Measurements from ENCODE around the gene ANO2.
A peak's percentile ranks its signal among the peaks of the same experiment; 100 is the strongest.

ANO2 gene

DNA sequence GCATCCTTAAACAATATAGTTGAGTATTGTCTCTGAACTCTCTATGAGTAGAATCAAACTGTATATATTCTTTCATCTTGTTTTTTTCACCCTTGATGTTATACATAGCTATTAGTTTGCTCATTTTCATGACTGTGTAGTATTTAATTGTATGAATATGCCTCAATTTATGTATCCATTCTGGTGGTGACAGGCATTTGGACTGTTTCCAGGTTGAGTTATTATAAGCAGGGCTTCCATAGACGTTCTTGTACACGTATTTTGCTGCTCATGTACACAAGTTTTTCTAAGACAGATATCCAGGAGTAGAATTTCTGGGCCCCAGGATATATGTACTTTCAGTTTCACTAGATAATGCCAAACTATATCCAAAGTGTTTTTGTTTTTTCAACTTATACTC is 301.8 kb downstream of the ANO2 start:
- DNase-seq = no peak
- intact Hi-C loops (cut with DNase I) = no loop called here

- intact Hi-C loops (cut with DNase I) = no loop called here
- DNase-seq = no peak
Measured at GRCh38 chr12:5637698-5638097, 307.4 kb downstream of the ANO2 start.

DNA sequence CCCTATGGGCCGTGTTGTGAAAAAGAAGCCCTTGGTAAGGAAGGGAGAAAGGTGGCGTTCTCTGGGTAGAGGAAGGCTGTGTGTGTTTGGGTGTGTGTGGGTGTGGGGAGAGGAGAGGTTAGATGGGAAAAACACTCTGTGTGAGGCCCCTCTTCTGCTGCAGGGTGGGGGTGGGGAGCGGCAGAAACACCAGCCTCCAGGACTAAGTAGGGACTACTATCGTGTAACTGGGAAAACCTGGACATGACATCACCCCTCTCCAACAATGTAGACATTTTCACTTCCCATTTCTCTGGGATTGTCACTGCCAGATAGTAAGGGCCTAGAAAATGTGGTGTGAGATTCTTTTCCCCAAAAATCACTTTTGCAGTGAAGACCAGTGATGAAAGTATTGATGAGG is 308.2 kb downstream of the ANO2 start:
- intact Hi-C loops (cut with DNase I) = no loop called here
- no peak for DNase-seq

DNA sequence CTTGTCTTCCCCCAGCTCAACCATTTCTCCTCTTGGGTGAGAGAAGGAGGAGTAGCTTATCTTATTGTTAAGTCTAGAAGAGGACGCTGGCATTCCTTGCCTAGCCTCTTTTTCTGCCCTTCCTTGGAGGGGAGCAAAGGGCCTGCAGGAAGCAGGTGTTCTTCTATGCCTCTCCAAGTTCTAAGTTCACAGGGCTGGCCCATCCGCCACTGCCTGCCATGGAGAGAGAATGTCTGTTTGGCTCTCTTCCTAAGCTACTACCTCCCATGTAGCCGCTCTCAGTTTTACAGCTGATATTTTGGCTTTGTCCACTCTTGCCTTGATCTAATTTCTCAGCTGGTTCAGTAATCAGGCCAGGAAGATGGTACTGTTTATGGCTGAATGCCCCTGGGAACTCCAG is 312.0 kb downstream of the ANO2 start:
- intact Hi-C loops (cut with DNase I) = no loop called here
- DNase-seq = no peak

DNA sequence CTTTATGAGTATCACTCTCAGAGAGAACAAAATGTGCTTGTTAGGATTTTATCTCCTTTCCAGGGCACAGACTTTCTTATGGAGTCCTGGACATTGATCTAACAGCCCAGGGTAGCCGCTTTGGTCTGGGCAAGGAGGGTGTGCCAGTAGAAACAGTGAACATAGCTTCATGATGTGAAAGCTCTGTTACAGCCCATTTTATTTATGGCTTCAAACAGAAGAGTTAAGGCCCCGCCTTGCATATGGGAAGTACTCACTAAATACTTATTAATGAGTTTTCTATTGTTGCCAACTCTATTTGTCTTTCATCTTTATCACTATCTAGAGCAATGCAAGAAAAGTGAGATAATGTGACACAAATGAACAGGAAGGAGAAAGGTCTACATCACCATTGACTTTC is 312.6 kb downstream of the ANO2 start:
- DNase-seq = no peak
- intact Hi-C loops (cut with DNase I) = no loop called here

GRCh38 chr12:5631497-5631896 is 313.6 kb downstream of the ANO2 start:
- intact Hi-C loops (cut with DNase I) = no loop called here
- DNase-seq = no peak

- intact Hi-C loops (cut with DNase I) = no loop called here
- no peak for DNase-seq
Measured at GRCh38 chr12:5630726-5631125, 314.3 kb downstream of the ANO2 start.

DNA sequence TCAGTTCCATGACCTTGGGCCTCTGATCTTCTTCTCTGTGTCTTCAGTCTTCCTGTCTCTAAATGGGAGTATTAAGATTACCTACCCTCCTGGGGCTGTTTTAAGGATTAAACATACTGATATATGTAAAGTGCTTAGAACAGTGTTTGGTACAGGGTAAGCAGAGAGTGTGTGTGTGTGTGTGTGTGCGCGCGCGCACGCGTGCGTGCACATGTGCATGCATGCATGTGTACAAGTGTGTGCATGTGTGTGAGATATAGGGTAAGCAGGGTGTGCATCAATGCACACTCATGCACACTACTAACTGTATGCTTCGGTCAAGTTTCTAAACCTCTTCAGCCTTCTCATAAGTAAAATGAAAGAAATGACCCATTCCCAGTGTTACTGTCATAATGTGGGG is 316.6 kb downstream of the ANO2 start:
- no peak for DNase-seq
- intact Hi-C loops (cut with DNase I) = no loop called here

DNA sequence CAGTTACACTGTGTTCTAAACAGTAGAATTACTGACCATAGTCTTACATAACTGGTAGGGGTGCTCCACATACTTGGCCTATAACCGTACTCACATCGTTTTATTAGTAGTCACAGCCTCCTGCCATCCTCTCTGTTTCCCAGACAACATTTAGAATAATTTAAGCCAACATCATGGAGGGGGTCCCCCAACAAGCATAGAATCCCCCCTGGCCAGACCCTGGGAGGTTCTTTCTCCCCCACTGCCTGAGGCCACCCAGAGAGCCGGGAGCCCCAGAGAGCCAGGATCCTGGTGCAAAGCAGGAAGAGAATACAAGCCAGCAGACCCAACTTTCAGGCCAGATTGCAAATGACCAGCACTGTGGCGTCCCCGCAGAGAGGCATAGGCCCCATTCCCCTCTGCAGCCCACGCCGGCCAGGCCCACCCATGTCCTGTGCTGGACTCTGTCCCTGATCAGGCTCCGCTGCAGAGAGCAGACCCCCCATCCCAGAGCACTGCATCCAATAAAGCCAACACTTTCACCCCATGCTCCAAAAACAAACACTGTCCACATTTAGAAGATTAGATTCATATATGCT is 317.9 kb downstream of the ANO2 start:
- no peak for DNase-seq

GRCh38 chr12:5626151-5626550 is 318.9 kb downstream of the ANO2 start:
- intact Hi-C loops (cut with DNase I) = no loop called here
- DNase-seq = no peak

More for the DNA sequence above, 317.9 kb downstream of the ANO2 start:
- intact Hi-C loops (cut with DNase I) = no loop called here

DNA sequence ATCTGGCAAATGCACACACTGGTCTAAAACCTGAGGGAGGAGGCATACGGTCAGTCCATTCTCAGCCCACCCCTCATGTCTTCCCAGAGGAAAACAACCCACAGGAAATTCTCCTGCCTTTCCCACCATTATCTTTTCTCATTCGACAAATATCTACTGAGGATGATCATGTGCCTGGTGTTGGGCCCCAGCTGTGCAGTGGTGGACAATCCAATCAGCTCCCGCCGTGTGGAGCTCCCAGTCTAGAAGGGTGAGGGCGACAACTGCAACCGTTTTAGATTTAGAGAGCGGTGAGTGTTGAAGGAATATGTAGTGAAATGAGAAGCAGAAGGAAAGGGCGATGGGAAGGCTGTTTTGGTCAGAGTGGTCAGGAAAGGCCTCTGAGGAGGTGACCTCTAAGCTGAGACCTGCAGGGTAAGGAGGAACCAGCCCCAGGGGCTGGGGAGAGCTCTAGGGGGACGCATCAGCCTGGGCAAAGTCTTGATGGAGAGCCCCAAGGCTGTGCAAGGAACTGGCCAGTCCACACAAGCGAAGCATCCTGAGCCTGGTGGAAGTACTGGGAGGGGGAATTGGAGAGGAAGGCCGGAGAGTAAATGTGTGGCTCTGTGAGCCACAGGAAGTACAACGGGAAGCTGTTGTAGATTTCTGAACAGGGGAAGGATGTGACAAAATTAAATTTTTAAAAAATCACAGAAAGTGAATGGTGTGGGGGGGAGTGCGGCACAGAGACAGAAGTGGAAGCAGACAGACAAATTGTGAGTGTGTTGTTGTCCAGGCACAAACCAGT is 320.4 kb downstream of the ANO2 start:
- DNase-seq = no peak
- intact Hi-C loops (cut with DNase I) = no loop called here

GRCh38 chr12:5623411-5623810 is 321.6 kb downstream of the ANO2 start:
- intact Hi-C loops (cut with DNase I) = no loop called here

DNA sequence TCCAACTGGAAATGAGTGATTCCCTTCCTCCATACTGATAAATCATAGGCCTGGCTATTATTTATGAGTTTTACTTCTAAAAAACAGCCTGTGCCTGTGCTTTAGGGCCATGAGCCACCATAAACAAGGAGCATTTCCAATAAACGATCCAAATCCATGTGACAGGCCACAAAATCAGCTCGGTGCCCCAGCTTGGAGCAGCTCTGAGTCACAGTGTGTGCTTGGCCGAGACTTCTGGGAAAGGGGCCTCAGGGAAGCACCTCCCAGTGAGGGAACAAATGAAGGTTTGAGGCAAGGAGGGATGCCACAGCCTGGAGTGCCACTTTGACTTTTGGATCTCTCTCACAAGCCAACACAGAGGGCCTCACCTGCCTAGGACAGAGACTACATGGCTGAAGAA is 322.8 kb downstream of the ANO2 start:
- intact Hi-C loops (cut with DNase I) = no loop called here
- no peak for DNase-seq

More at GRCh38 chr12:5623411-5623810, 321.6 kb downstream of the ANO2 start:
- DNase-seq = no peak

DNA sequence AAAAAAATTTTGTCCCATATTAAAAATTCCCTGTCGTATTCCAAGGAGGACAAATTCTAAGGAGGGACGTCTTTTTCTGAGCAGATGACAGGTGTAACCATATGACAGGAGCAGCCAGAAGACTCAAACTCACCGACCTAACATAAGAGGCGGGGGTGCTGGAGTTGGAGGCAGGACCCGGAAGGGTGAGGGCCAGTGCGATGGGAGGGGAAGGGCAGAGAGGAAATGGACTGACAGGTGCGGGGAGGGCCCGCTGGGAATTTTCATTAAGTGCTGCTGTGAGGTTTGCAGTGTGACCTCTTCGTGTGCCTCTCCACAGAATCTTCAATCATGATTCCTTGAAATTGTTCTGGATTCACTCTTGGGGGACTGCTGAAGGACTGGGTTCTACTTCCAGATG is 323.7 kb downstream of the ANO2 start:
- no peak for DNase-seq
- intact Hi-C loops (cut with DNase I) = no loop called here

GRCh38 chr12:5620896-5621295 is 324.2 kb downstream of the ANO2 start:
- intact Hi-C loops (cut with DNase I) = no loop called here
- DNase-seq = no peak

GRCh38 chr12:5619628-5620027 is 325.4 kb downstream of the ANO2 start:
- intact Hi-C loops (cut with DNase I) = no loop called here
- no peak for DNase-seq

GRCh38 chr12:5616854-5617253 is 328.2 kb downstream of the ANO2 start:
- DNase-seq = no peak
- intact Hi-C loops (cut with DNase I) = no loop called here

- intact Hi-C loops (cut with DNase I) = no loop called here
- DNase-seq = no peak
Measured at GRCh38 chr12:5615760-5616159, 329.3 kb downstream of the ANO2 start.

- intact Hi-C loops (cut with DNase I) = no loop called here
Measured at GRCh38 chr12:5614256-5614655, 330.8 kb downstream of the ANO2 start.

GRCh38 chr12:5612556-5613410 is 332.3 kb downstream of the ANO2 start:
- DNase-seq = peak in 1 of 10 donors; percentile 11
- intact Hi-C loops (cut with DNase I) = loop anchor here (2.0 kb wide), 1 partner anchor 46 kb away; no protein-coding TSS in a partner anchor

More at GRCh38 chr12:5614256-5614655, 330.8 kb downstream of the ANO2 start:
- no peak for DNase-seq

DNA sequence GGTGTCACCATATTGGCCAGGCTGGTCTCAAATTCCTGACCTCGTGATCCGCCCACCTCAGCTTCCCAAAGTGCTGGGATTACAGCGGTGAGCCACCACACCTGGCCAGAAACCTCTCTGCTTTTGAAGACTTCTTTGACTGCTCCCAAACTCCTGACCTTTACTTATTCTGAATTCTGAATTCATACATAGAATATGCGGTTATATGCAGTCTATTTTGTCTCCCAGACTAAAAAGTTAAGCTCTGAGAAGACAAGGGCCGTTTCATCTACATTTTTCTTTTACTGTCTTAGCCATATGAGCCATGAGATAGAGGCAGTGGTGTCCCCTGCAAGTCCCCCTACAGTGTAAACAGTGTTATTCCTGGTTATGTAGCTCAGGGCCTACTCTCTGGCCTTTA is 333.9 kb downstream of the ANO2 start:
- intact Hi-C loops (cut with DNase I) = no loop called here
- DNase-seq = no peak

Data from posterior cingulate gyrus (tissue), 11 donors.